Glomerular visceral epithelial cell (primary cell): Measurements from ENCODE around the gene AATF.

Experiments used
- DNase-seq: peaks from one replicate; pipeline ENCODE4 v3.0.0-alpha.2; 2016; ENCODE audit errors: extremely low spot score

Gene AATF

DNA sequence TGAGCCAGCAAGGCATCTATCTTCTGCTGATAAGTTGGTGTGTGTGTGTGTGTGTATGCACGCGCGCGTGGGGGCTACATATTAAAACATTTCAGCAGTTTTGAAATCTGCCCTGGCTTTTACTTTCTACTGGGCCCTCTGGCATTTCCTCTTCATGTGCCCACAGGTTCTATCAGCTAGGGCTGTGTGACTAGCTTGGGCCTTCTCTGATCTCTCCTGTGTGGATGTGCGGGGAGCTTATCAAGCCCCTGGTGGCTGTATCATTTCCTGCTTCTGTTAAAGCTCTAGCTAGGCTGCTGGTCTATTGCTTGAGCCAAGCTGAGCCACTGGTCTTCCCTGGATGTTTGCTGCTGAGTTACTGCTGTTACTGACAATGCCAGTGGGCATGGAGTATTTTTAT is 132.5 kb downstream of the AATF start:
- no peak for DNase-seq

DNA sequence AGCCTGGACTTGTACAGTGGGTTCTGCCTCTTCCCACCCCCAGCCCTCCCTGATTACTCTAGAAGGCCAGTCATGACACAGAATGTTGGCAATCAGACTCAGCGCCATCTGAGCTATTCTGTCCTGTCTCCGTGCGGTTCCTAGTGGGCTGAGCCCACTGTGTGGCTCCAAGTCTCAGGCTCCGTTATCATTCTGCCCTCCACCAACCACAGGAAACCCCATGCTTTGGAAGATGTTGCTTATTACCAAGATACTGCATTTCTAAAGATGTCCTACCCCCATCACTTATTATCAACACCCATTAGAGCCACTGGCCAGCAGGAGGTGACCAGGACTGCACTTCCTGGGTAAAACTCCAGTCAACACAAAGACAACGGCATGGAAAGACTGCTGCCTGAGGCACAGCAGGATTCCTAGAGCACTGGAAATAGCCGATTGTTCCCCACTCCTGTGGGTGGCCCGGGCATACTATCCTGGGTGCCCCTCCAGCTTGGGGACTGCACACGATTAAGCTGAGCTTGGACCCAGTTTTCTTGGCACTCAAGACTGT is 133.6 kb downstream of the AATF start:
- DNase-seq = no peak

DNA sequence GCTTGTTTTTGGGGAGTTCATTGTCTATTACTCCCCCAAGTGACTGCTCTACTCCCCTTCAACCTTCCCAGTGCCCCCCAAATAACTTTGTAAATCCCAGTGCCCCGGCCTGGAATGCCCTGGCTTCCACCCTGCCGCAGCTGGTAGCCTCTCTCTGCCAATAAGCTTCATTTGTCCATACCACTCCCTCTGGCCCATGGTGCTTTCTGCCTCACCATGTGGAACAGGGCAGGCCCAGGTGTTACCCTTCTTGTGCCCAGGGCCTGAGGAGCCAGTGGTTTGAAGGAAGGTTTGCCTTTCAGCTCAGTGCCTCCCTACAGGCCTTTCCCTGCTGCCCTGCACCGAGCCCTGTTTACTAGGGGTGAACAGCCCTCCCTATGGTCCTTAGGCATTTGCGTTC is 134.2 kb downstream of the AATF start:
- no peak for DNase-seq

DNA sequence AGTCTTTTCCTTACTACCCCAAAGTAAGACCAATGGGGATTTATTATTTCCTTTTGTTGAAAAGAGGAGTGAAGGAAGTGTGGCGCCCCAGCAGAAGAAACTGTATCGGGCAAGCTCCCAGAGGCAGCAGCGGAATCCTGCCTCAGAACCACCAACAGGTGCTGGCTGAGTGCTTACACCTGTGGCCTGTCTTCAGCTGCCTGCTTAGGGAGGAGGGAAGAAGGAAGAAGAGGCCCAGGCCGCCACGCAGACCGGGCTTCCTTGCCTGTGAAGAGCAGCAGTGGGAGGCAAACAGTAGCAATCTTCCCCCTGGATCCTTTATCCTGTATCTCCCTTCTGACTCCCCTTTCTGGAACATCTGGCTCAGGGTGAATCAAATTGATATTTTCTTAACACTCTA is 134.7 kb downstream of the AATF start:
- no peak for DNase-seq

DNA sequence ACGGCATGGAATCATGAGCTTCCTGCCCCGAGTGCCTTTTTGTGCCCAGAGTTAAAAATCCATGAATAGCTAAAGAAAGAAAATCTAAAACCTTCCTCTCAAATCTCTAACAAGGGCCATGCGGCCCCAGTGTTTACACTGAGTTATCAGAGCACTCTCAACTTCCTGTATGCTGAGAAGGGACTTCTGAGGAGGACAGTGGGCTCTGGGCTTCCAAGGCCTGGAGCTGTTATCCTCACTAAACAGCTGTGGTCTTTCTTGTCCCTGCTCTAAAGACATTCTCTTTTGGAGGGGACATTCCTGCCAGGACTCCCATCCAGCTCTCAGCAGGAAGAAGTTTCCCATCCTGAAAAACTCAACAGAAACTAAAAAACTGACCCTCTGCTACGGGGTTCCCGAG is 135.6 kb downstream of the AATF start:
- DNase-seq = no peak

DNA sequence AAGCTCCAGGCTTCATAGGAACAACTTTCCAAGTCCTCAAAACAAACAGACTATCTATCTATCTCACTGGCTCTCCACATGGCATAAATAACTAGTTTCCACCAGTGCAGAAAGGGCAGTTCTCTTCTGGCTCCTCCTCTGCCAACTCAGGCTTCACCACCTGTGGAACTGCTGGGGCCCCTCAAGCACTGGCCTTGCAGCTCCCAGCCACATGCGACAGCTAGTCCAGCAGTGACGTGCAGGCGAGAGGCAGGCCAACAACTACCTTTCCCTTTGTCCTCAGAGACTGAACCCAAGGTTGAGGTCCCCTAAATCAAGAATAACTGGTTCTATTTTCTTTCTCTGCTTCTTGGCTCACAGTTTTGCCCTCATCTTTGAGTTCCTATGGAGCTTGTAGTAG is 137.6 kb downstream of the AATF start:
- no peak for DNase-seq

DNA sequence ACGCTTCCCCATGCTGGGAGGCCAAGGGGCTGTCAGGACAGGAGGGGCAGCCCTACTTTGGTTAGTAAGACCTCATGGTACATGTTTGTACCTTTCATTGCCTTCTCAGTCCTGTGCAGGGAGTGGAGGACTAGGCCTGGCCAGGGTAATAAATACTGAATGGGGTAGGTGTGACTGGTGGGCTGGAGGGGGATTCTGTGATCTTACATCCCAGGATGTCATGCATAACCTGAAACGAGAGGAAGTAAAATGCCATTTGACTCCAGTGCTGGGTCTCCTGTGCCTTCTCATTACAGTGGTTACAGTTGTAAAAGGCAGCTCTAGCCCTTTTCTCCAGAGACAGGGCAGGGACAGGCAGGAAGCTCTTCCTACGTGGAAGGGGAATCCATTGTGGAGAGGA is 138.2 kb downstream of the AATF start:
- DNase-seq = no peak

DNA sequence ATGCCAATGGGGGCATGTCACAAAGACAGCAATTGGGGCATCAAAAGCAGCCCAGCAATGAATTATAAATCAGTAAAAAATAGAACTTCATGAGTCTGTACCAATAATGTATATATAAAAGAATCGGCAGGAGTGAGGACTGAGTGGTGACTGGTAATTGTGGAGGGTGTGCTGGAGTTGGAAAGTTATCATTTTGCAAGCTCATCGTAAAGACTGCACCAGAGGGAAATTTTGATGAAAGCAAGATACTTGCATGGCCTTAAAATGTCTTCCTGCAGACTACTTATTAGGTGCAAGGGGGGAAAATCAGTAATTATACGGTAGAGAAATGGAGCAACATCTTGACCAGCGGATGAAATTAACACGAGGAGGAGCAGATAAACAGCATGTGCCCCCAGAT is 138.9 kb downstream of the AATF start:
- no peak for DNase-seq

DNA sequence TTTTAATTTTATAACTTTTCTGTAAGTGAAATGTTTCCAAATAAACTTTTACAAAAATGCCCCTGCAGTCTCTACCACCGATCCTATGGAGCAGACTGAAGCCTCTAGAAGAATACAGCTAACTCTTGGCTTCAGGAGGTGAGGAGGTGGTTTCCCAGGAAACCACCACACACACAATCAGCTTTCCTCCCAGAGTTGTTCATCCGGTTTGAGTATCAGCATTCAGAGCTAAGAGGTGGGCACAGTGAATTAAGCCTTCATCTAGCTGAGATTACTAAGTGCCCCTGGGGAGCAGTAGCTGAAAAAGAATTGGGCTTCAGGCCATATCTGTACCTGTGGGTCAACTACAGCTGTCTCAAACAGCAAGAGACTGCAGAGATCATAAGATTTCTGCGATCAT is 139.7 kb downstream of the AATF start:
- no peak for DNase-seq

DNA sequence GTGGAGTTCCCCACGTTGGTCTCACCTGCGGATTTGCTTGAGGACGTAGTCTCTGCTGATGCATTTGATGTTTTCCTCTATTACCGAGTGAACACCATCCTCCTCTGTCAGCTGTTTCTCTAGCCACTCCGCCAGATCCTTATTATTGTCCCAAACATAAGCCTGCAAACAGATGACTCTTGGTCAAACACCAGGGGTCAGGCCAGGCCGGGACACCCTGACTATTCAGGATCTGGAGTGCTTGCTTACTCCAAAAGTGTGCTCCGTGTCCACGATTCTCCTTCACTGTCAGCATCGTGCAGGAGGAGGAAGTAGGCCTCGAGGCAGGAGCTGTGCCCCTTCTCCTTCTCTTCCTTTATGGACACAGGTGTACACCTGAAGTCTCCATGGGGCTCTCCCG is 140.2 kb downstream of the AATF start:
- DNase-seq = no peak

DNA sequence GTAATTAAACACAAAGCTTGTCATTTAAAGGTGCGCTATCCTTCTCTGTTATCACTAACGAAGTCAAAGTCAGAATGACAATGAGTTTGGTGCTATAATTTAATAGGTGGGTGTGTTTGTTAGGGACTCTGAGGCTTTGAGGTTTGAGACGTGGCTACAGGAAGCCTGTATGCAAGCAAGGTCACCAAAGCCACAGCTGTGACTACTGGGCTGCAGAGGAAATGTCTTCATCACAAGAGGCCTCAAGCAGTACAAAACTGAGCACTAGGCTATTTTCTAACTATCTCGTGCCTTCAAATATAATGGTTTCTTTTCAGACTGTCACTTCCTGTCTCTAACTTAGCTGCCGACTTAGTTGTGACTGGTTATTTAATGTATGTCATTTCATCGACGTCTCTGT is 141.2 kb downstream of the AATF start:
- no peak for DNase-seq

DNA sequence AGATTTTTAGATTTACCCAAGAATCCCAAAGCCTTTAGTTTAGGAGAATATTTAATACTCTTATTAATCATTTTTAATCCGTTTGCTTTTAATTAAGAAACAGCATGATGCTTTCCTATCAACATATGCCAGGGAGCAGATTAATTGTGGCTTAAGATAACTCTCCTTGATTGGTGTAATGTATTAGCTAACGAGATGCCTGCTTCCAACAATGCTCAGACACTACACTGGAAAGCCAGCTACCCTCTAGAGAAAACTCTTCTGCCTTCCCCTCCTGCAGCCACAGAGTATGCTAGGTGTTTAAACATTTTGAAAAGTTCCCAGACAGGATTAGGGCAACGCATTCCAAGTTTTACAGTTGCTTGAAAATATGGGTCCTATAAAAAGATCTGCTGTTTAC is 142.2 kb downstream of the AATF start:
- DNase-seq = no peak

DNA sequence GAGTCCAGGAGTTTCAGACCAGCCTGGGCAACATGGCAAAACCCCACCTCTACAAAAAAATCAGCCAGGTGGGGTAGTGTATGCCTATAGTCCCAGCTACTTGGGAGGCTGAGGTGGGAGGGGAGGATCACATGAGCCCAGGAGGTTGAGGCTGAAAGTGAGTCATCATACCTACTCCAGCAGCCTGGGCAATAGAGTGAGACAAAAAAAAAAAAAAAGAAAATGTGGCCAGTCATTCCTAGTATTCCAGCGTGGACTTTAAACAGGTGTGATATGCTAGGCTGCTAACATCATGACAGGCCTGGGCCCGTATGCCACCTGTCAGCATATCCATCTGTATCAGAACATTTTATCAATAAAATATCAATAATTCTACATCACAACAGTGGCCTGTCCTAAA is 143.3 kb downstream of the AATF start:
- peak; percentile 56 for DNase-seq

DNA sequence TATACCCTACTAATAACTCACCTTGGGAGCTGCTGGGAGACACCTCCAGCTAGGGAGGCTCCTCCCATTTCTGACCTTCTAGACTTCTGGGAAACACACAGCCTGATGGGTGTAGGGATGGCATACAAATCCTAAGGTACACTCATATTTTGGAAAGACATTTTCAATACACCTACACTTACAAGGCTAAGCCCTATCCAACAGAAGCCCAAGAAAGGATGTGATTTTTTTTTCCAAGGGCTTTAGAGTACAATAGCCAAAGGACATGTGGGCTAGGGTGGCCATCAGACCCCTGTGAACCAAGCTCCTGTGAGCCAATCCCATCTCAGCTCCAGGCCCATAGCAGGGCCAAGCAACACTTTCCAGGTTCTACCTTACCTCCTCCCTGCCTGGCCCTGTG is 143.9 kb downstream of the AATF start:
- no peak for DNase-seq

DNA sequence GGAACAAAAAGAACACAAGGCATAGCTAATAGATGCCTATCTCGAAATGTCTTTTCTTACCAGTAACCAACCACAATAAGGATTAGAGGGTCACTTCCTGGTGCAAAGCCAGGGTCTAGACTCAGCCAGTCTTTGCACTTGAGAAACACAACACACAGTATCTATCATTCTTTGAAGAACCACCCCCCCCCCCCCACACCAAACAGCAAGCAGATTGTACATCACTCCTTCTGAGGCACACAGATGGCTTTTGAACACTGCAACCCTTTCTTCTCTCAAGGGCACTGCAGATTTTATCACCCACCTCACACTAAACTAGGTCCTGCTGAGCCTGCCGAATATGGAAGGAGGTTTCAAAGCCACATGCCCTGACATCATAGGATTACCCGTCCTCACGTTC is 145.6 kb downstream of the AATF start:
- DNase-seq = no peak

DNA sequence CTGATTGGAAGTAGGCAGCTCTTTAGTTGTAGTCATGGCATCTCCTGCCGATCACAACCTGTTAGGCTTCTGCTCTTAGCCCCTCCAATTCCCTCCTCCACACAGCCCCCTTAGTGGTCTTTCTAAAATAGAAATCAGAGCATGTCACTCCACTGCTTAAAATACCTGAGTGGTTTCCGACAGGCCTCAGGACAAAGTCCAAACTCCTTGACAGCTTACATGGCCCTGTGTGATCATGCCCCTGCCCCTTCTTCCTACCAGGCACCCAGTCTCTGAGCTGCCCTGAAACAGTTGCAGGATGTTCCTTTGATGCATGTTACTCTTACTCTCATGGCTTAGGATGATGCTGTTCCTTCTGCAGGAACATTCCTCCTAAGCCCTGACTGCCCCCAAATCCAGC is 147.3 kb downstream of the AATF start:
- no peak for DNase-seq

DNA sequence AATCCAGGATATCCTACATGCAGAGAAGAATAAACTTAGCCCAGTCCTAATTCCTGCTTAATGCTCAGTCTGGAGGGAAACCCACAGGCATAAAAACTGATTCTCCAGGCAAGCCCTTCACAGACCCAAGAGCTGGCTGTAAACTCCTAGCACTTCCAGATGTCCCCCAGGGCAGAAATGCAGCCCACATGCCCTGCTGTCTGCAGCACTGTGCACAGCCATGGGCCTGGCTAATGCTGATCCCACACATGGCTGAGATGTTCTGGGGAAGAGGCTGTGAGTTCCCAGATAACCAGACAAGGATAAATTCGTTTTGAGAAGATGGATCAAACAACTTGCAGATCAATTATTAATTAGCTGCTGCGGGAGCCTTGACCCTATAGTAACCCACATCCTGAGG is 148.4 kb downstream of the AATF start:
- DNase-seq = no peak

DNA sequence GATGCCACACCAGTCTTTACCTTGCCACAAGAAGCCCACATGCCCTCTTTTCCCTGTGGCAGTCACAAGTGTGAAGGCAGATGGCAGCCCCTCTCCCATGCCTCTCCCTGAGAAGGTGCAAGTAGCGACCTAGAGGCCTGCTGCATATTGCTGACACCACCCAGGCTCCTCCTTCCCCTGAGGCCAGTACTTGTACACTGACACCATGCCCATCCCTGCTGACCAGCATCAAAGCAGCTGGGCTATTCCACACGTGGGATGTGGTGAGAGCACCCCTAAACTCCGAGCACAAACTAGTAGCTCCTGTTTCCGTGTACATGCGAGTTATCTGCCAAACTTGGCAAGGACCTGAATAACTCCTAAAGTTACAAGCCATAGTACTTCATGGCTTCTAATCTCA is 149.4 kb downstream of the AATF start:
- no peak for DNase-seq

DNA sequence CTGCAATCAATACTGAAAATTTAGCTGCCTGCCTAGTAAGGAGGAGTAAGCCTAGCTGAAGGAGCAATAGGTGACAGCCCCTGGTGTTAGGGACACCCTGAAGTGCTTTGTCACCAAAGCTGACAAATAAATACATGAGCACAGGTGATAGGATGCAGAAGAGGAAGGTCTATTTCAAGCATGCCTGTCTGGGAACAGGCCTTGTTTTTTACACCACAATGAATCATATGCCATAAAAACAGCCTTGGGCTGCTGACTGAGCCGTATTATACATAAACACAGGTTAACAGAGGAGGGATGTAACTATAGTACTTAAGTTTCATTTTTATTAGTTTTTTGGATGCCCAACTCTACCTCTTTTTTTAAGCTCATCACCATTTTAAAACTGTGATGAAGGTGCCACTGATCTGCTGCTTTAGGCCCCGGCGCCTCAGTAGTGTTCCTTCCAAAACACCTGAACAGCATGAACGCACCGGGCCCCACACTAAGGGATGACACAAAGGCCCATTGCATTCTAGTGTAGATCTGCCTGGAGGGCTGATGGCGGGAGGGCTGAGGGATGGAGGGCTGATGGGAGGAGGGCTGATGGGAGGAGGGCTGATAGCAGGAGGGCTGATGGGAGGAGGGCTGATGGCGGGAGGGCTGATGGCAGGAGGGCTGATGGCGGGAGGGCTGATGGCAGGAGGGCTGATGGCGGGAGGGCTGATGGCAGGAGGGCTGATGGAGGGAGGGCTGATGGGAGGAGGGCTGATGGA is 150.3 kb downstream of the AATF start:
- no peak for DNase-seq

DNA sequence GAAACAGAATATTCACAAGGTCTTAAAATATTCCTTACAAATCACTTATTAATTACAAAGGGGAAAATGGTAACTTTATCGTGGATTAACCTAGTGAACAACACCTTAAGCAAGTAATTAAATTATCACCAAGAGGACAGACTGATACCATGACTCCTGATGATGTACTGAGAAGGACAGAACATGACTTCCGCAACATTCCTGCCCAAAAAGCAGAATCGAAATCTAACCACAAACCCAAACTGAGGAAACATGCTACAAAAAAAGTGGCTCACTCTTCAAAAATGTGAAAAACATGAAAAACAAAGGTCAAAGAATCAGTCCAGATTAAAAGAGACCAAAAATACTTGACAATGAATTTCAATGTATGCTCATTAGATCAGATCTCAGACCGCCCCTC is 151.5 kb downstream of the AATF start:
- no peak for DNase-seq

DNA sequence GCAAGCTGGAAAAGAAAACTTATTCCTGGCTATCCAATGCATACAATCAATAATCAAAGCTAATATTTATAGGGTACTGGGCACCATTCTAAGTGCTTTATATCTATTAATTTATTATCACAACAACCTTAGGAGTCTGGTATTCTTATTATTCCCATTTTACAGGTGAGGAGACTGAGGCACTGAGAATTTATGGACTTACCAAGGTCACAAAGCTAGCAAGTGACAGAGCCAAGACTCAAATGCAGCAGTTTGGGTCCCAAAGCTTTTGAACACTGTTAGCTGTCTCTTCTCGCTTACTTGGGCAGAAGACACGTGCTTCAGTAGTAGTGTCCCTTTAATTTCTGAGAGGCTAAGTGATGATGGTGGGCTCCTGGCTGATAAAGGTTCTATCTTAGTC is 152.6 kb downstream of the AATF start:
- no peak for DNase-seq

DNA sequence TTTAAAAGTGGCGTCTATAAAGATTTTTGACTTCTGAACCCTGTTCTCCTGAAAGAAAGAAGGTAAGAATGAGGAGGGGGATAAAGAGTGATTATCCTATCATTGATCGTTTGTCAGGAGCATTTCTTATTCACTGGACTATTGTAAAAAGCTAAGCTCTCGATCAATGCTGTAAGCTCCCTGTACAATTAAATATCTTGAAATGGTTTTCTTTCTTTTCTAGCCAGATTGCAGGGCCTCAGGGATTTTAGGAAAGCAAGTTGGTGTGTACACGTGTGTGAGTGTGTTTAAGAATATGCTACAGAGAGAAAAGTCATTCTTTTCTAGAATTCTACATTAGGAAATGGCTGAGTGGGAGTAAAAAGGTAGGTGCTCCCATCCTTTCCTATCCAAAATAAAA is 154.5 kb downstream of the AATF start:
- DNase-seq = no peak

DNA sequence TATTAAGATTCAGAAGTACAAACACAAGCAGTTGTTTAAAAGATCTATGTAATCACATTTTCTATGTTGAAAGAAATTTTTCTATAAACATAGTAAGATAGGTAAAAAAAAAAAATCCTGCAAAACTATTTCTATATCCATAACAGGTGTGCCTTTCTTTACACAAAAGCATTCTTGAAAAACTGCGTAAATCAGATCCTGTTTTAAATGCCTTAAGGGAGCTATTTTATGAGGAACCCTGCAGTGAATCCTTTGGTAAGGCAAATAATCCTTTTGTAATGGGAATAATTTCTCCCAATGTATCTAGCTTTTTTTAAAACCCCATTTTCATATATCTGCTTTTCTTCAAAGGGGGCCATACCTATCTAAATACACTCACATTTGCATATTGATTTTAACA is 157.3 kb downstream of the AATF start:
- no peak for DNase-seq
